HuH-7.5 (cell line): ENCODE results near the gene ZNF341.

Experiments
- DNase-seq: peaks from one replicate; pipeline ENCODE4 v3.0.0; 2011; ENCODE audit warnings: low spot score

The ZNF341 gene

DNA sequence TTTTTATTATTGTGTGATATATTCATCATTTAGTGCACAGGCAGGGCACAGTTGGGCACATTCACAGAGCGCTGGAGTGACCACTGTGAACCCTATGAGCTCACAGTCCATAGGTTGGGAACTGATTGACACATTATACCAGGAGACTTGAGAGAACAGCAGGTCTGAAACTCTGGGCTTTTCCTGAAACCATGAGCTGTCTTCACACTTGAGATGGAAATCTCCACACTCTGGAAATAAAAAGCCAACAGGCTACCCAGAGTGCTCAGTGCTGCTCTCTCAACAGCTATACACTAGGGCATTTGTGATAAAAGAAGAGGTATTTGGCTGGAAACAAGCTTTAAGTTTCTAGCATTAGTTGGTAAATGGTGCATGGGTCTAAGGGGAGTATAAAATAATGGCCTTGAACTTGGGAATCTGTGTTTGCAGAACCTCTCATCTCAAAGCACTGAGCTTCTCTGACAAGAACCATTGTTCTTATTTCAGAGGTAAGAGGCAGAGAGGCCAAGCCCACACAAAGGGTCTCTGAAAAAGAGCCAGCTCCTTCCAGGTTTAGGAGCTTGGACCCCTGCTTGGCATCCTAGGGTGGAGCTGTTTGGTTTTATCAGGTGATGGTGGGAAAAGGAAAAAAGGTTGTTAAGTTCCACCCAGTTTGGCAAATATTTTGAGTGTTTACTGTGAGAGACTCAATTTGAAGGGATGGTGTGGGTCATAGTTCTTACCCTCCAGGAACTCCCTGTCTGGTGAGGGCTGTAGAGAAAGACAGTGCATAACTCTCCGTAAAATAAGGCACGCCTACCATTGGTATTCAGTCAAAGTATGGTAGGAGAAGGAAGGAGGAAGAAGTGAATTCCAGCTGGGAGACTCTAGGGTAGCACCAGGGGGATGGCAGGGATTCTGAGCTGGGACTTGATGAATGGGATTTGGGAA lies 93.8 kb downstream of the ZNF341 start:
- no peak for DNase-seq

DNA sequence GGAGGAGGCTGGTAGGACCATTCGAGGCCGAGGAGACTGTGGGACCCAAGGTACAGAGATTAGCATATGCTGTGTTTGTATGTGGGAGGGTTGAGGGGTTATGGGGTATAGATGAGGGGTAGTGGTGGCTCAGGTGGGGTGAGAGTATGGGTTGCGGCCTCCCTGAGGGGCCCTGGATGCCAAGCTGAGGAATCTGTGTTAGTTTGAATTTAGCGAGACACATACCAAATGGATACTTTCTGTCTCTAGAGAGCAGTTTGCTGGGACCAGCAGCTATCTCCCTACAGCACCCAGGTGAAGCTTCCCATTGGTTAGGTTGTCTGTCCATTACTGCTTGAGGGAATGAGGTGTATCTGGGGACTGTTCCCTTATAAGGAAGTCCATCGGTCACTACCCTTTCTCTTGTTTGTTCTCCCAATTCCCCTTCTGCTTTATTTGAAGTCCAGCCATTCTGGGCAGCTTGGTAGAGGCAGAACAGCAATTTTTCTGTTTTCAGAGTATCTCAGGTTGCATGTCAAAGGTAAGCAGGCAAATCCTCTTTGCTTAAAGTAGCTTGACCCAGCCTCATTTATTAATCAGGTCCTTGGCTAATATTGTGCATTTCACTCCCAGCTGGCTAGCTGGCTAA lies 94.6 kb downstream of the ZNF341 start:
- DNase-seq, result no peak

DNA sequence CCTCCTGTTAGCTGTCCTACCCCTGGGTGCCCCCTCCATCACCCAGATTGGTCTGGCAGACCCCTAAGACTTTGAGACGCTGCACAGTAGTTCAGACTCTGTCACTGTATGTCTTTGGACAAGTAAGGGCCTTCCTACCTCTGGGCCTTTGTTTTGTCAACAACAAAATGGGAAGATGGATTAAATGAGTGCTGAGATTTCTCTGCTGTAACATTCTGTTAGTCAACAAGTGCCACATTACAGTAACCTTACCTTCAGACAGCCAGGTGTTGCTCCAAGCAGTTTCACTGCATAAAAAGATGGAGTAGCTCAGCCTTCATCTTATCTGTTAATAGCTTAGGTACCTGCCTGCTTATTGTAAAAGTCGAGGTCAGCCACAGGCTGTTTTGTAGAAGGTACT lies 95.3 kb downstream of the ZNF341 start:
- no peak for DNase-seq

DNA sequence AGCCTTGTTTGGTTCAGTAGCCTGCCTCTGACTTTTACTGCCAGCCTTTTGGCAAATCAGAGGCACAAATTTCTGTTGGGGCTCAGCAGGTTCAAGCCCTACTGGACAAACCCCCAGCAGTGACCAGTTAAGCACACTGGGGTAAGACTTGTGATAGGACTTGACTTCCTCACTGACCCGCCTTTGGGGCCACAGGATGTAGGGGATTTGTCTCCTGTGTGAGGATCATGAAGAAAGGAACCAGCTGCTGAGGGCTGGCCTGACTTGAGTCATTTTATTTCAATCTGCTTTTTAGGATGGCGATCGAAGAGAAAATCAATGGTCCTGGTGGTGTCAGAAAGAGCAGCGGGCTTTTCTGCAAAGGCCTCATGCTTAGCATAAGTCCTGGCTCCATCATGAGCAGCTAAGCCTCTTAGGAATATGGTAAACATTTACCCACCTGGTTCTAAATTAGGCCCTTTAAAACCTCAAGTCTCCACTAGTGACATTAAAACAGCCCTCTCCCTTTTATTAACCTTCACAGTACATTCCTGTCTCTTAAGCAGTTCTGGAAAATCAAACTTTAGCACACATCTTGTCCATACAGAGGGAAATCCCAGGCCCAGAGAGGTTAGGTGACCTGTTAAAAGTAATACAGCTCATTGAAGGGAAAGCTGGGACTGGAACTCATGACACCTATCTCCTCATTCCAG lies 96.0 kb downstream of the ZNF341 start:
- DNase-seq, result no peak

DNA sequence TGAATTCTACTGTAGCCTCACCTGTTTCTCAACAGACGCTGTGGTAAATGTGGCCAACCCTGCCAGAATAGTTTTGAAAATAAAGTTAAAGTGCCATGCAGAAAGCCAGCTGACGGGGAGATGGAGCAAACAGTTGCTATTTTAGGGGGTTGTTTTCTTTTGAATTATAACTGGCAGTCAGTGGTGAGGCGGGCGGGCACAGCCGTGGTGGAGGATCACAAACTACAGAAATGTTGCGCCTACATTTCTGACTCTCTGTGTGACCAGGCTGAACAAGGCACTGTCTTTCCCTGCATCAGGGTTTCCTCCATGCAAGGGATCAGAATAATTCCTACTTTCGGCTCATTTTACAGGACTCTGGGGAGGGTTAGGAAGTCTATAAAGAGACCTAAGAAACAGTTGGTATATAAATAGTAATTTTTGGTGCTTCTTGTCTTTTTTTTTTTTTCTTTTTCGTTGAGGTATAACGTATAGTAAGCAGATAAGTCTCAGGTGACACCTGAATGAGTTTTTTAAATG lies 96.6 kb downstream of the ZNF341 start:
- DNase-seq, result no peak

DNA sequence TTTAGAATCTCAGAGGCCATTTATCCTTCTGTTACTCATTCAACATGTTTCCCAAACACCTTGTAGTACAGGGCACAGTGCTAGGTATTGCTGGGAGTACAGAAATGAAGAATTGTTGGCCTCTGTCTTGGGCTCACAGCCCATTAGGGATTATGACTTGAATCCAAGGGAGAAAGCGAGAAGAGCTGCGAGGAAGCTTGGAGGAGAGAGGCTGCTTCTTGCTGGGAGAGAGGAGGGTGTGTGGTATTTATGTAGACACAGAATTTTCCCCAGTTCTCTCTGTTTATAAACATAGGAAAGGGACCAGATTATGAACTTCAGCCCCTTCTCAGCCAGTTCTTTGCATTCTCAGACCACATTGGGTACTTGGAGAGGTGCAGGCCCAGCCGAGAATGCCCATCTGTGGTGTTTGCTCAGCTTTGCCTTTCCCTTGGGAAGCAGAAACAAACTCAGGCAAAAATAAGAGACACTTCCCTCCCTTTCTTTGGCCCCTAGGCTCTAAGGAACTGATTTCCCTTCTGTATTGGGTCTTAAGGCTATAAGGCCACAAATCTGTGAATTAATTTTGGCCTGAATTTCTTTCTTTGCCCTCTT lies 97.3 kb downstream of the ZNF341 start:
- DNase-seq, result no peak

DNA sequence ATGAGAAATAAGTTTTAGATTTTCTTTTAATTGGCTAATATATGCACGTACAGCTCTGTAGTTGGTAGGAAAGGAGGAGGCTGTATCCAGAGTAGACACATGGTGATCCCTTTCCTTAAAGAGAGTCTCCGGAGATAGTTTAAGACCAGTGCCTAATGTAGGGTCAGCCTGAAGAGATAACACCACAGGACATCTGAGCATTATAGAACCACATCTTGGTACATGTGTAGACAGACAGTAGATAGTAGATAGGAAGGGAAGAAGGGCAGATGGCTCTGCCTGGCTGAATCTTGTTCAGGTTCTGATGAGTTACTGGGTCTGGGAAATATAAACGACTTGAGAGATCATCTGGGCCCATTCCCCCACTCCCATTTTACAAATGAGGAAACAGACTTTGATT lies 97.8 kb downstream of the ZNF341 start:
- no peak for DNase-seq

DNA sequence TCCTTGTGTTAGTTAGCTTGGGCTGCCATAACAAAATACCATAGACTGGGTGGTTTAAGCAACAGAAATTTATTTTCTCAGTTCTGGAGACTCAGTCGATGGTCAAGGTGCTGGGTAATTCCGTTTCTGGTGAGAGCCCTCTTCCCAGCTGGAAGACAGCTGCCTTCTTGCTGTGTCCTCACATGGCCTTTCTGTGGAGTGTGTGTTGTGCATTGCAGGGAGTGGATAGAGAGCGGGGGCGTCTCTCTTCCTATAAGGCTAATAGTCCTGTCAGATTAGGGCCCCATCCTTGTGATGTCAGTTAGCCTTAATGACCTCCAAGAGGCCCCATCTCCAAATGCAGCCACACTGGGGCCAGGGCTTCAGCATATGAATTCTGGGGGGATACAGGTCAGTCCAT lies 98.6 kb downstream of the ZNF341 start:
- no peak for DNase-seq

DNA sequence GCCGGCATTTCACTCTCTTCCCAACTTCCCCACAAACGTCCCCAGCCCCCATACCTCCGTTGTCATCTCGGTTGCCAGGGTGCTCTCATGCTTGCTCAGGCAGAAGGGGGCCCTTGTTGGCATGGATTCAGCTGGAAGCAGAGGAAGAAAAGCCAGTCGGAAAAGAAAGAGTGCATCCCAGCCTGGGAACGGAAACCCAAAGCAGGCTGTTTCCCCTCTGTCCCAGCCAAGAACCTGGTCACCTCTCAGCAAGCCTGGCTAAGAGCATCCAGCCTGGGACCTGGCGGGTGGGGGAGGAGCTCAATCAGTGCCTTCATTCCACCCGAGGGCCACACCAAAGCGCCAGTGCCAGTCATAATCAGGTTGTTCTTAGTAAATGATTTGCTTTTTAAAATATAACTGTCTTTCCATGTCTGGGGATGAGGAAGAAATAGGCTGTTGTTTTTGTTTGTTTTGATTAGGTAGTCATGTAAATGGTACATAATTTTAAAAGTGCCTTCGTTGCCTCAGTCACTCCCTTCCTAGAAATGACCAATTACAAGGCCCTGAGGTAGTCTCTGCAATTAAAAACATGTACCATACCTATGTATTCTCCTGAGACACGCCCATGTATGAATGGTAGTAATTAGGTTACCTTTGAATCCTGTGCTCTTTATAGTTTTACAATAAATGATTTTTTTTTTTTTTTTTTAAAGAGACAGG lies 100.5 kb downstream of the ZNF341 start:
- no peak for DNase-seq

DNA sequence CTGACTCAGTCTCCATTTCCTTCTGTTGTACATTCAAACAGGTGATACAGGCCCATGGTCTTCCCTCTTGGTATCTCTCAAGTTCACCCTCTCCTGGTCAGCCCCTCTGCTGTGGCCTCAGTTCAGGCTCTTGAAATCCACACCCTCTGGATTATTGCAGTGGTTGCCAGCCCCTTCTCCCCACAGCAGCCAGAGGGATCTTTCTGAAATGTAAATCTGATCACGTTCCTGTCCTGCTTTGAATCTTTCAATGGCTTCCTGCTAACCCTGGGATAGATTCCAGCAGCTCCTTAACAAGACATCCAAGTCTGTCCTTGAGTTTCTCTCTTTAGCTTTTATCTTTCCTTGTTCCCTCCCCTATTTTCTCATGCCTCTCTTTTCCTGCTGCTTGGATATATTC lies 101.5 kb downstream of the ZNF341 start:
- no peak for DNase-seq

DNA sequence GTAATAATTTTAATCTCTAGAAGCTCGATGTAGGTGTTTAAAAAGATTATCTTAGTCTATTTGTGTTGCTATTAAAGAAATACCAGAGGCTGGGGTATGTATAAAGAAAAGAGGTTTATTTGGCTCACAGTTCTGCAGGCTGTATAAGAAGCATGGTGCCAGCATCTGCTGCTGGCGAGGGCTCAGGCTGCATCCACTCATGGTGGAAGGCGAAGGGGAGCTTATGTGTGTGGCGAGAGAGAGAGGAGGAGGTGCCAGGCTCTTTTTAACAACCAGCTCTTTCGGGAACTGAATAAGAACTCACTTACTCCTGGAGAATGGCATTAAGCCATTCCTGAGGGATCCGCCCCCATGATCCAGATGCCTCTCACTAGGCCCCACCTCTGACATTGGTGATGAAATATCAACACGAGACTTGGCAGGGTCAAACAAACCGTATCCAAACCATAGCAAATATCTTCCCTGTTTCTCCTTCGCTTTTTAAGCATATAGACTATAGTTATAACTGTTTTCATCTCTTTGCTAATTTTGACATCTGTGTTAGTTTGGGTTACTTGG lies 103.9 kb downstream of the ZNF341 start:
- no peak for DNase-seq

DNA sequence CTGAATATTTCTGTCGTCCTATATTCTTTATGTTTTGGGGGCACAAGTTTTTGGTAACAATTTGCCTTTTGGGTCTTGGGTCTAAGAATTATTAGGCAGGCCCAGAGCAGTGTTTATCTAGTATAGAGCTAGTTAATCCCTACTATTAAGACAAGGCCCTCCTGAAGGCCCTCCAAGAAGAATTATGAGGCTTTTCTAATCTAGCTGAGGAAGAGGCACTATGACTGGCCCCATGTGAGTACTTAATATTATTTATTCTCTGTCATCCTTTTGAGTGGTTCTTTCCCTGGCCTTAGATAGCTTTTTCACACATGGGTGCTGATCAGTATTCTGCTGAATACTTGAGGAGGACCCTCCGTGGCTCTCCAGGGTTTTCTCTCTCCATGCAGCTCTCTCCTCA lies 104.5 kb downstream of the ZNF341 start:
- no peak for DNase-seq

DNA sequence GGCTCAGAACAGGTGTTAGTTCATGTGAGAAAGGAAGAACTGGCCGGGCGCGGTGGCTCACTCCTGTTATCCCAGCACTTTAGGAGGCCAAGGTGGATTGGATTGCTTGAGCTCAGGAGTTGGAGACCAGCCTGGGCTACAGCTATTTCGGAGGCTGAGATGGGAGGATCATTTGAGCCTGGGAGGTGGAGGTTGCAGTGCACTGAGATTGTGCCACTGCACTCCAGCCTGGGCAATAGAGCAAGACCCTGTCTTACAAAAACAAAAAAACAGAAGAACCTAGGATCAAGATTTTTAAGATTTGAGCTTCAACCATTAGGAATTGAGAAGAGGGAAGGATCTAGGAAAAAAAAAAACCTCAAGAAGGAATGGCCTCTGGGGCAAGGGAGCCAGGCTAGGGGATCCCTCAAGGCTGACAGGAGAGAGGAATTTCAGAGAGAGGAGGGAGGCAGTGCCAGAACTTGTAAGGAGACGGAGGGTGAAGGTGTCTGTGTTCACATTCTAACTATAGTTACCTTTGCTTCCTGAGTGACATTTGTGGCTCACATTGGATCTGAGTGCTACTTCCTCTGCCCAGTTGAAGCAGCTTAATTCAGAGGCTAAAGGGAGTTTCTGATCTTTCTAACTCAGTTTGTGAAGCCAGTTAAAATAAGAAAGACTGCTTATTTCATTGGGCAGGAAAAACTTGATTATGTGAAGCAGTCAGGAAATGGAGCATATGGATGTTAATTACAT lies 105.5 kb downstream of the ZNF341 start:
- no peak for DNase-seq

DNA sequence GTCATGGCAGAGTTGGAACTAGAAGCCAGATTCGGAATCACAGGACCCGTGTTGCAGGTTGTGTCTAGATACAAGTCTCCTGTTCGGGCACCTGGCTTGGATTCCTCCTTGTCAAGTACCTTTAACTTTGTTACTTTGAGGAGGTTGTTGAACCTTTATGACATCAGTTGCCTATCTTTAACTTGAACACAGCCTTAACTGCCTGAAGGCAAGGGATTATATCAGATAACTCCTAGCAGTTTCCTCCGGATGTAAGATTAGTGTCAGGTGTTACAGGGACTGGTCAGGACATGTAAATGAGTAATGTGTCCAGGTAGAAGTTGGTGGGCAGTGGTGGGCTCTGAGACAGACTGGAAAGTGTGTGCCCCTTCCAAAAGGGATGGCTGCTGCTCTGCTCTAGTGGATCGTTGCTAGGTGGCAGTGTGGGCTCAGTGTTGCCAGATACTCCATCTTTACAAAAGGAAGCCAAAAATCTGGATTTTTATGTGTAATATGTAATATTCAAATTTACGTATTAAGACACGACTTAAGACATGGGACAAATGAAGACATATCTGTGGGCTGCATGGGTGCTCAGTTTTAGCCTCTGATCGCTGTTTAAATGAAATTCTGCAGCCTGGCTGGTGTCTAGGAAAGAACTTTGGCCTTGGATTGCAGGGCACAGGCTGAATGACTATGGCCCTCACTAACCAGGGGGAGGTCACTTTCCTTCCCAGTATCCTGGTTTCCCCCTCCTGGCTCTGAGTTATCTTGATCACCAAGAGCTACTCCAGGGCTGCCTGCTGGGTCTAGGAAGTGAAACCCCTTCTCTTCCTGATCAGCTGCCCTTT lies 106.5 kb downstream of the ZNF341 start:
- no peak for DNase-seq

DNA sequence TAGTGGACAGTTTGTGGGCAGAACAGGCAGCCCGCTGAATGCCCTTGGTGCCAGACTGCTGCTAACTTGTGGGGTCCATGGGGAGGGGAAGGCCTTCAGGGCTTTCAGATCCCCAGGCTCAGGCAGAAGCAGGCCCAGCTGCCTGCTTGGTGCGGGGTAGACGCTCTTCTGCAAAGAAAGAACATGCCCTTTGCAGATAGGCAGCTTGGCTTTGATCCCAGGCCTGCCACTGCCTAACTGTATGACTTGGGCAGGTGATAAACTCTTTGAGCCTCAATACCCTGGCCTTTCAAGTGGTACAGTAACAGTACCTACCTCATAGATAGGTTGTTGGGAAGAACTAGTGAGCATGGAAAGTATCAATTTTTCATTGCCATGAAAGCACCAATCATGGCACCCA lies 107.8 kb downstream of the ZNF341 start:
- DNase-seq, result no peak

DNA sequence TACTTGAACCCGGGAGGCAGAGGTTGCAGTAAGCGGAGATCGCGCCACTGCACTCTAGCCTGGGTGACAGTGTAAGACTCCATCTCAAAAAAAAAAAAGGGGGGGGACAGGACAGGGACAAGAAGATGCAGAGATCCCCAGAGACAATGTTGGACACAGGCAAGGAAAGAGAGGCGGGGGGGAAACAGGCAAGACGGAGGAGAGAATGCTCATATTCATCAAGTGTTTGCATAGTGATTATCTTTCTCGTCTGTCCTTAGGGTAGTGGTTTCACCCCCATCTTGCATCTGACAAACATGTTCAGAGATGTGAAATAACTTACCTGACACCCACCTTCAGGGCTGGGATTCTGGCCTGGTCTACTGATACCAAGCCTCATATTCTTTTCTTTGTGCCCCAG lies 108.4 kb downstream of the ZNF341 start:
- DNase-seq, result no peak

DNA sequence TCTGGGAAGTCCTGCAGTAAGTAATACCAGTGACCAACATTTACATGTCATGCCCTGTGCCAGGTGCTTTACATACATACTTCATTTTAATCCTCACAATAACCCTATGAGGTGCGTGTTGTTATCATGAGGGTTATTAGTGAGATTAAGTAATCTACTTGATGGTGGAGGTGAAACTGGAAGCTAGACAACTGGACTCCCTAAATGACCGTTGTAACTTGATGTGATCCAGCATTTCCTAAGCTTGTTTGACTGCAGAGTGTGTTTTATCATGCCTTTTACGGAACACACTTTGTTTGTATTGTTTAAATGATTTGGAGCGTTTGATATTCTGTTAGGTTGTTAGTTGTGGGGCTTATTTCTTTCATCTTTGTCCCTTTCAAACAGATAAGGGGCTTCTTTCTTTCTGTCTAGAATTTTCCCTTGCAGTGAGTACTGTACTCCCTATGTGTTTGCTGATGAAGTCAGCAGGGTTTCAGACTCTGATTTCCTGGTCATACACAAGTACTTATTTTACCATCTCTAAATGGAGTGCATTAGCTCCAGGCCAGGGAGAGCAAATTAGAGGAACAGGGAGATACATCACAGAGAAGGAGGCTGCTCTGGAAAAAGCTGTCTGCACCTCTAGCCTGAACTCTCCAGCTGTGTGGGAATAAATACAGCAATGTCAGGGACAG lies 109.1 kb downstream of the ZNF341 start:
- DNase-seq, result no peak

DNA sequence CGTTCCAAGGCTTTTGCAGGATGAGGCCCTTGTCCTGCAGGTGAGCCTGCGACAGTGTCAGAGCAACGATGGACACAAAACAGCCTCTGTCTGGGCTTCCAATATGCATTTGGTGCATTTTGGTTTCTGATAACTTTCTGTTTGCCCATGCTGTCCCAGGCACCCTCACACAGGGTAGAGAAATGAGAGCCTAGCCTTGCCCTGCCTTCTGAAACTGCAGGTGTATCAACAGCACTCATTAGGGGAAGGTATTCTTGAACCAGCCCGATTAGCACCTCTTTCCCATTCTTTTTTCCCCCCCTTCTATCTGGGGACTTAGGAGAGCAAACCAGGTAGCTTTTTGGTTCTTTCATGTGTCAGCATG lies 109.6 kb downstream of the ZNF341 start:
- no peak for DNase-seq
